AG04450 (cell line): ENCODE results near the gene SYNE2. TPM values are rescaled to one million over a fixed set of nuclear protein-coding genes. Genes with fewer than 3 reads are reported as not detected.

Experiments
- CTCF ChIA-PET: fragments of 300-600, 350-600 bp; formaldehyde crosslinking; extraction: SDS; loops from one replicate; lab custom pipeline; 2022; ENCODE audit warnings: antibody characterized with exemption, inconsistent platforms; lab: Charles Lee
- POLR2A ChIA-PET: fragments of 350-600 bp; formaldehyde crosslinking; extraction: SDS; loops from one replicate; lab custom pipeline; 2021; ENCODE audit warnings: antibody characterized with exemption, inconsistent platforms; lab: Yijun Ruan, JAX
- DNase-seq: peaks from one replicate; pipeline ENCODE4 v3.0.0-alpha.2; 2011; ENCODE audit warnings: low read depth, low spot score
- H3K27ac ChIP-seq: one replicate; pipeline ENCODE4 v1.5.1; 2012; ENCODE audit warnings: low read depth, low read length, control low read depth
- H3K27me3 ChIP-seq: one replicate; pipeline ENCODE4 v1.6.0; 2012; ENCODE audit warnings: low read length; ENCODE audit not compliant: control insufficient read depth, insufficient read depth
- H3K4me3 ChIP-seq: 2 replicates; pipeline ENCODE4 v1.5.1; 2011; ENCODE audit warnings: mild to moderate bottlenecking, low read depth, low read length, control low read depth
- H3K9me3 ChIP-seq: 2 replicates; pipeline ENCODE4 v1.5.1; 2012; ENCODE audit warnings: low read length; ENCODE audit not compliant: control insufficient read depth, insufficient read depth
- CTCF ChIP-seq: IDR thresholded peaks from 2 replicates; pipeline ENCODE4 v1.5.1; 2011; ENCODE audit warnings: low read depth, low read length, control low read depth, inconsistent platforms
- polyA plus RNA-seq: library from polyadenylated mRNA; depleted of rRNA; stranded (reverse); fragments of >200 nt; gene quantifications from 2 replicates; pipeline ENCODE4 v1.2.3, GENCODE V29; 2011

Gene SYNE2
- polyA plus RNA-seq, 1 experiment = 6.1 TPM

DNA sequence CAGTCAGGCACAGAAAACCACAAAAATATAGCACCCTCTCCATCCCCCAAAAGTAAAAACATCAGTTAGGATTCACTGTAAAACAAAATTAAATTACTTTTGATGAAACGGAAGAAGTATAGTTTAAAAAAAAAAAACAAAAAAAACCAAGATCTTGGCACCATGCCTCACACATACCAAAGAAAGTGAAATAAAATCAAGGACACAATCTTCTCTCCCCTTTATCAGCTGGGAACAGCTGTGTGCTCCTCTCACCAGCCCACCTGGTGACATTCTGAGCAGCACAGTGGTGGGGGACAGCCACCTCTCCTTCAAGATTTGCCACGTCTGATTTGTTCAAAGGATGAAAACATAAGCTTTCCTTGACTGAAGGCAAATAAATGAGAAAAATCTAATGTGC lies 385.8 kb downstream of the SYNE2 start:
- H3K27me3 ChIP-seq = no peaks in the 10 kb centered on the region
- H3K4me3 ChIP-seq = no peak overlapping the region
- no peak for DNase-seq
- no peak overlapping the region for H3K27ac ChIP-seq
- TF ChIP-seq CTCF = no peak
- ChIA-PET POLR2A (no interaction called here), CTCF (interaction anchor here (1.3 kb wide), 1 partner anchor 12 kb away, joined by 3 read pairs; no protein-coding TSS in a partner anchor)
- no peaks in the 10 kb centered on the region; the same call in 1 of the 2 replicates for H3K9me3 ChIP-seq

DNA sequence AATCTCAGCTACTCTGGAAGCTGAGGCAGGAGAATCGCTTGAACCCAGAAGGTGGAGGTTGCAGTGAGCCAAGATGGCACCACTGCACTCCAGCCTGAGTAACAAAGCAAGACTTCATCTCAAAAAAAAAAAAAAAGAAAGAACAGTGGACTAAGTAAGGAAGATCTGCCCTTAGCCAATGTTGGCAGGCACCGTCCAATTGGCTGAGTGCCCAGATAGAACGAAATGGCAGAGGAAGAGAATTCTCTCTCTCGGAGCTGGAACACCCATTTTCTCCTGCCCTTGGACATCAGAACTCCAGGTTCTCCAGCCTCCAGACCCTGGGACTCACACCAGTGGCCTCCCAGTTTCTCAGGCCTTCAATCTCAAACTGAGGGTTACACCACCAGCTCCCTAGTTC lies 391.5 kb downstream of the SYNE2 start:
- DNase-seq = no peak
- ChIA-PET CTCF (interaction anchor here (0.7 kb wide), 1 partner anchor 106 kb away, joined by 7 read pairs; no protein-coding TSS in a partner anchor), POLR2A (interaction anchor here (0.6 kb wide), 1 partner anchor 18 kb away, joined by 5 read pairs; no protein-coding TSS in a partner anchor)
- no peak overlapping the region for H3K27ac ChIP-seq
- H3K27me3 ChIP-seq = no peaks in the 10 kb centered on the region
- no peak overlapping the region for H3K4me3 ChIP-seq
- no peak for TF ChIP-seq CTCF
- no peaks in the 10 kb centered on the region for H3K9me3 ChIP-seq

- H3K4me3 ChIP-seq = no peak overlapping the region
- H3K9me3 ChIP-seq = no peaks in the 10 kb centered on the region
- H3K27me3 ChIP-seq = no peaks in the 10 kb centered on the region
- POLR2A ChIA-PET = no interaction called here
- no peak for DNase-seq
- CTCF ChIA-PET = no interaction called here
- TF ChIP-seq CTCF = no peak
- H3K27ac ChIP-seq = no peak overlapping the region
Observed at GRCh38 chr14:64245491-64245890, 392.7 kb downstream of the SYNE2 start.

DNA sequence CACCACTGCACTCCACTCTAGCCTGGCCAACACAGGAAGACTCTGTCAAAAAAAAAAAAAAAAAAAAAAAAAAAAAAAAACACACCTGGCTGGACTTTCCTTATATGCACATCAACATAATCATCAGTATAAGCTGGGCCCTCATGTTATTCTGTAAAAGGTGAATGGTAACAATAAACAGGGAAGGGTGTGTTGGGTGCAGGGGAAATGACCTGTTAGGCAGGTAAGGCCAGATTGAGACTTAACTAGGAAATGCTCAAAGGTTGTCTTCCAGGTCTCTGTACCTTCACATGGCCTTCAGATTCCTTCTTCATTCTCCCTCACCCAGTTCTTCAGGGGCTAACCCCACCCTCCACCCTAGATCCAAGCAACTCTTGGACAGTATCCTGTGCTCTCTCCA lies 393.9 kb downstream of the SYNE2 start:
- Histone ChIP-seq H3K27me3 (no peaks in the 10 kb centered on the region), H3K4me3 (no peak overlapping the region), H3K9me3 (no peaks in the 10 kb centered on the region), H3K27ac (no peak overlapping the region)
- no peak for DNase-seq
- no peak for TF ChIP-seq CTCF
- POLR2A ChIA-PET = no interaction called here
- CTCF ChIA-PET = no interaction called here

GRCh38 chr14:64247195-64247594 lies 394.4 kb downstream of the SYNE2 start:
- no peaks in the 10 kb centered on the region for H3K27me3 ChIP-seq
- H3K4me3 ChIP-seq = no peak overlapping the region
- POLR2A ChIA-PET = no interaction called here
- no peak for TF ChIP-seq CTCF
- no peaks in the 10 kb centered on the region for H3K9me3 ChIP-seq
- H3K27ac ChIP-seq = no peak overlapping the region
- CTCF ChIA-PET = no interaction called here
- DNase-seq = no peak
